ENCODE results near the gene MCTP1.

- TF ChIP-seq REST (IDR thresholded peaks at IDR 0.05; ENCODE audit: insufficient replicate concordance, low read depth) (no peak), CTCF (IDR thresholded peaks at IDR 0.05; ENCODE audit: insufficient read depth, low read length) (no peak)
Observed at GRCh38 chr5:94690778-94691177, 594.1 kb downstream of the MCTP1 start.
